NB4 (cell line): ENCODE results near the gene TADA2B.

Experiments
- DNase-seq: peaks from one replicate; pipeline ENCODE4 v3.0.0; 2010; ENCODE audit warnings: low read depth
- H3K4me3 ChIP-seq: one replicate; pipeline ENCODE4 v1.5.1; 2011; ENCODE audit warnings: mild to moderate bottlenecking, low read depth, low read length, moderate library complexity
- CTCF ChIP-seq: IDR thresholded peaks from one replicate; pipeline ENCODE4 v1.5.1; 2012; ENCODE audit warnings: low read depth, low read length
- MAX ChIP-seq: IDR thresholded peaks from 2 replicates; pipeline ENCODE4 v1.6.1; 2011; ENCODE audit warnings: low read depth, low read length
- MYC ChIP-seq: IDR thresholded peaks from 2 replicates; pipeline ENCODE4 v1.6.1; 2011; ENCODE audit warnings: low read depth, low read length
- POLR2A ChIP-seq: IDR thresholded peaks from 2 replicates; pipeline ENCODE4 v1.6.1; 2011; ENCODE audit warnings: mild to moderate bottlenecking; ENCODE audit not compliant: insufficient read length; ENCODE audit errors: extremely low read depth

The TADA2B gene

DNA sequence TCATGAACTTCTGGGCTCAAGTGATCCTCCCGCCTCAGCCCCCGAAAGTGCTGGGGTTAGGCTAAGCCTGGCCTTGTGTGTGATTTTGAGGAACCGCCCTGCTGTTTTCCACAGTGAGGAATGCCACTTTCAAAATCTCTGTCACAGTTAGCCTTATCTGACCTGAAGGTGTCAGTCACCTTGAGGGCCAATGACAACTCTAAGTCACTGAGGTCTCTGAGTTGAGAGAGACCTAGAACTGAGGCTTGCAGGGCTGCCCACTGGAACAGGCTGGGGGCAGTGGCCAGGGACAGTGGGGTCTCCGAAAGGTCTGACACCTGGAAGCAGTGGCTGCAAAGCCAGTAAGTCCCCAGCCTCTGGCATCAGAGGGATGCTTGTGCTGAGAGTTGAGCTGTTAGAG lies 6.1 kb downstream of the TADA2B start:
- TF ChIP-seq MAX, result no peak
- no peak for TF ChIP-seq CTCF
- TF ChIP-seq MYC, result no peak
- no peak for TF ChIP-seq POLR2A
- no peak for DNase-seq

GRCh38 chr4:7049739-7050138 lies 6.6 kb downstream of the TADA2B start:
- no peak for DNase-seq
- no peak for TF ChIP-seq POLR2A
- TF ChIP-seq CTCF, result no peak
- no peak for TF ChIP-seq MAX
- no peak for TF ChIP-seq MYC
- no peak overlapping the region for H3K4me3 ChIP-seq

More for the DNA sequence above, 6.1 kb downstream of the TADA2B start:
- no peak overlapping the region for H3K4me3 ChIP-seq

GRCh38 chr4:7050481-7051143 lies 7.4 kb downstream of the TADA2B start:
- no peak for TF ChIP-seq MAX
- no peak for TF ChIP-seq CTCF
- no peak for TF ChIP-seq MYC
- TF ChIP-seq POLR2A, result no peak
- no peak for DNase-seq
- H3K4me3 ChIP-seq, result no peak overlapping the region

- no peak overlapping the region for H3K4me3 ChIP-seq
- TF ChIP-seq MAX (no peak), MYC (no peak), CTCF (no peak), POLR2A (no peak)
- no peak for DNase-seq
Measured at GRCh38 chr4:7051144-7051495, 7.9 kb downstream of the TADA2B start.

GRCh38 chr4:7051905-7052304 lies 8.7 kb downstream of the TADA2B start:
- H3K4me3 ChIP-seq, result no peak overlapping the region
- no peak for TF ChIP-seq POLR2A
- no peak for TF ChIP-seq CTCF
- TF ChIP-seq MYC, result no peak
- TF ChIP-seq MAX, result no peak
- DNase-seq, result no peak

DNA sequence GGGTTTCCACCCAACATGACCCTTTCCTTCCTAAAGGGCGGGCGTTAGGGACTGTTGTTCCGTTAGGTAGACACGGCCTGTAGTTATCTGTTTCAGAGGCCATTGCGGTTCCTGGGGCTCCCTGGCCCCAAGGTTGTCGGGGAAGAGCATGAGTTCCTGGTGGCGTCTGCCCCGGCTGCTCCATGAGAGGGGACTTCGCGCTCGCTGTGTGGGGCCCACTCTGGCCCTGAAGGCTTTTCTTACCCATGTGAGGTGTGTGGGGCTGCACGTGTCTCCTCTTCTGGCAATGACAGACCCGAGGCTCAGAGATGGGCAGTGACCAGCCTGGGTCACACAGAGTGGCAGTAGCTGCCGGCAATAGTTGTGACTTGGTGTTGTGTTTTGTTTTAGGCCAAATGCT lies 9.1 kb downstream of the TADA2B start:
- no peak for DNase-seq
- H3K4me3 ChIP-seq, result no peak overlapping the region
- TF ChIP-seq POLR2A (no peak), MYC (no peak), MAX (no peak), CTCF (no peak)
